Cardiac fibroblast (primary cell): ENCODE data around the gene MRRF.
A peak's percentile ranks its signal among the peaks of the same experiment; 100 is the strongest.

Source experiments
- DNase-seq, 2 donors: peaks; one replicate each; pipeline versions ENCODE4 v3.0.0 to v3.0.0-alpha.2; 2010; ENCODE audit warnings: low read depth in 2 of 2
- H3K4me3 ChIP-seq, 2 donors: replicated peaks in 1 of 2; 1 replicate in 1 of 2; 2 replicates in 1 of 2; pipeline ENCODE4 v1.5.1; 2011; ENCODE audit warnings: low read depth in 2 of 2, low read length in 2 of 2, mild to moderate bottlenecking in 2 of 2, moderate library complexity in 1 of 2
- TF ChIP-seq, protein P1 (sequence below): IDR thresholded peaks from one replicate; pipeline ENCODE4 v1.5.1; 2011; ENCODE audit warnings: low read depth, mild to moderate bottlenecking, low read length, inconsistent platforms

Gene MRRF

DNA sequence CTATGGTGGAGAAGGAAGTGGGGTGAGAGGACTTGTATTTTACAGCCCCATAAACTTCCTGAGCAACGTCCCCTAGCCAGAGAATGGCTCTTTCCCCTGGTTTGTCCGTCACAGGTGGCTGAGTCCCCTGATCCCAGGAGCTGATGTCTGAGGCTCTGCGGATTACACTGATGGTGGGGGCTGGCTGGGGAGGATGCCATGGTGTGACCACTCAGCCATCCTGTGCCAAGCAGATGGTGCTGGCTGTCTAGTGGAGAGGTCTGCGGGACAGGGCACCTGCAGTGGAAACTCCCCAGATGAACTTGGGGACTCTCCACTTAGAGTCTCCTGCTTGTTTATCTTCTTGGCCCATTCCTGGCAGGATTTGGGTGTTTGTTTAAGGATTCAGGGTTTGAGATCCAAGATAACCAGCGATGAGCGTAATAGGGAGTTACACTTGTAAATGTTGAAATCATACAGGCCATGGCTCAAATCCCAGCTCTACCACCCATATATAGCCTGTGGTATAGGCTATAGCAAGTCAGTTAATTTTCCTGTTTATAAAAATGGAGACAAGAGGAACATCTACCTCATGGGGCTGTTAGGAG is 101.5 kb downstream of the MRRF start:
- DNase-seq: peak in 1 of 2 donors; percentile 68
- H3K4me3 ChIP-seq: no peak overlapping the region
- TF ChIP-seq, protein P1, sequence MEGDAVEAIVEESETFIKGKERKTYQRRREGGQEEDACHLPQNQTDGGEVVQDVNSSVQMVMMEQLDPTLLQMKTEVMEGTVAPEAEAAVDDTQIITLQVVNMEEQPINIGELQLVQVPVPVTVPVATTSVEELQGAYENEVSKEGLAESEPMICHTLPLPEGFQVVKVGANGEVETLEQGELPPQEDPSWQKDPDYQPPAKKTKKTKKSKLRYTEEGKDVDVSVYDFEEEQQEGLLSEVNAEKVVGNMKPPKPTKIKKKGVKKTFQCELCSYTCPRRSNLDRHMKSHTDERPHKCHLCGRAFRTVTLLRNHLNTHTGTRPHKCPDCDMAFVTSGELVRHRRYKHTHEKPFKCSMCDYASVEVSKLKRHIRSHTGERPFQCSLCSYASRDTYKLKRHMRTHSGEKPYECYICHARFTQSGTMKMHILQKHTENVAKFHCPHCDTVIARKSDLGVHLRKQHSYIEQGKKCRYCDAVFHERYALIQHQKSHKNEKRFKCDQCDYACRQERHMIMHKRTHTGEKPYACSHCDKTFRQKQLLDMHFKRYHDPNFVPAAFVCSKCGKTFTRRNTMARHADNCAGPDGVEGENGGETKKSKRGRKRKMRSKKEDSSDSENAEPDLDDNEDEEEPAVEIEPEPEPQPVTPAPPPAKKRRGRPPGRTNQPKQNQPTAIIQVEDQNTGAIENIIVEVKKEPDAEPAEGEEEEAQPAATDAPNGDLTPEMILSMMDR: no peak

GRCh38 chr9:122367065-122367464 is 102.4 kb downstream of the MRRF start:
- TF ChIP-seq, protein P1: no peak
- DNase-seq: no peak
- H3K4me3 ChIP-seq: no peak overlapping the region

GRCh38 chr9:122367774-122368460 is 103.2 kb downstream of the MRRF start:
- TF ChIP-seq, protein P1: no peak
- DNase-seq: no peak
- H3K4me3 ChIP-seq: no peak overlapping the region

GRCh38 chr9:122368642-122369041 is 104.0 kb downstream of the MRRF start:
- TF ChIP-seq, protein P1: no peak
- no peak for DNase-seq
- H3K4me3 ChIP-seq: no peak overlapping the region

DNA sequence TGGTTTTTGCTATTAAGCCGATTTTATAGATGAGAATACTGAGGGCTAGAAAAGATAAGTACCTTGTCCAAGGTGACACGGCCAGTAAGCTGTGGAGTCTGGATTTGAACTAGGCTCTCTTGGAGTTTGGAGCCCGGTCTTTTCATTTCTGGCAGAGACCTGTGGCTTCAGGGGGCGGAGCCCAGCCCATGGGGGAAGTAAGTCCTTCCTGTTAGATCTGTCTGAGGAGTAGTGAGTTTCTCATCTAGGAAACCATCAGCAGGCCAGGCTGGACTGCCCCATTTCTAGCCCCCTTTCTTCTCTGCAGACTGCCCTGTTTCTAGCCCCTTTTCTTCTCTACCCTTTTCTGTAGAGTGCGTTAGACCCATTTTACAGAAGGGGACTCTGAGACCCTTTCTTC is 105.6 kb downstream of the MRRF start:
- DNase-seq: no peak
- TF ChIP-seq, protein P1: no peak
- H3K4me3 ChIP-seq: peak overlapping the region; percentile 61 to 94

DNA sequence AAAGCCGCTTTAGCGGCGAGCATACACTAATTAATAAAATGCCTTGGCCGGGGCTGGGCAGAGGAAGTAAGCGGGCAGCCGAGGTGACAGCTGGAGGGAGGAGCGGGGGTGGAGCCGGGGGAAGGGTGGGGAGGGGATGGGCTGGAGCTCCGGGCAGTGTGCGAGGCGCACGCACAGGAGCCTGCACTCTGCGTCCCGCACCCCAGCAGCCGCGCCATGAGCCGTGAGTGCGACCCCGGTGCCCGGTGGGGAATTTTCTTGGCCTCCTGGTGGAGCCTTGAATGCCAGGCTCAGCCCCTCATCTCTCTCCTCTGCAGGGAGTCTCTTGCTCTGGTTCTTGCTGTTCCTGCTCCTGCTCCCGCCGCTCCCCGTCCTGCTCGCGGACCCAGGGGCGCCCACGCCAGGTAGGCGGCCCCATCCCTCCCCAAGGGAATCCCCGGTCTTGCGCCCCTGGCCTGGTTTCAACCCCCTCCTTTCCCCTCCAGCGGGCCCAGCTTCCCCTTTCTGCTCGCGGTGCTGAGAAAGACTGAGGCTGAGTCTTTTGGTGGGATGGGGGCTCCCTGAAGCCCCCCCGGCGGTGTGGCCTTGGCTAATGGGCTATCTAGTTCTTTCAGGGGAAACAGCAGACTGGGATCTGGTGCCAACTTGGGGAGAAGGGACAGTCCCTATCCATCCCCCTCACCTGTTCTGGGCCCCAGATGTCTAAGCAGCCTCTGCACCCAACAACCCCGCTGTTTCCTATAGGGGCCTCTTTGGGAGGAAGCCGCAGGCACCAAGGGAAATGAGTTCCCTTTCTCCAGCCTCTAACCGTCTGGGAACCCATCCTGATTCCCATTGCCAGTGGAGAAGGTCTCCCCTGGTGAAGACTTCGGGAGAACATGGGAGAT is 106.4 kb downstream of the MRRF start, which contains the start of gene PTGS1:
Gene PTGS1 (plus strand): TSS at position 156 of the 887 bp plus-strand sequence. CDS start 61 bp downstream, at position 217.
- H3K4me3 ChIP-seq: peak within 1 kb of the TSS; percentile 61 to 94
- peak in 1 of 2 donors; percentile 80 for DNase-seq

More for the DNA sequence above, 106.4 kb downstream of the MRRF start, which contains the start of gene PTGS1:
- TF ChIP-seq, protein P1: no peak
